WERI-Rb-1 (cell line): ENCODE results near the gene NDUFS4.
"Not testable (repeated sequence)": the region's sequence is repeated elsewhere in the genome, so short reads cannot be mapped to it uniquely, and the experiment has no call there.

Source experiments
- DNase-seq: peaks from one replicate; pipeline ENCODE4 v3.0.0-alpha.2; 2020
- H3K27ac ChIP-seq: fragments of 250-450 bp; sonication (Bioruptor Pico); 2 replicates; pipeline ENCODE4 v1.5.1; 2020; ENCODE audit warnings: mild to moderate bottlenecking, moderate library complexity
- H3K27me3 ChIP-seq: fragments of 250-450 bp; sonication (Bioruptor Pico); 2 replicates; pipeline ENCODE4 v1.5.1; 2021; ENCODE audit warnings: mild to moderate bottlenecking, low read depth, moderate library complexity; ENCODE audit not compliant: insufficient read depth, severe bottlenecking
- H3K36me3 ChIP-seq: fragments of 250-450 bp; sonication (Bioruptor Pico); 2 replicates; pipeline ENCODE4 v1.5.1; 2020; ENCODE audit warnings: mild to moderate bottlenecking, moderate library complexity
- H3K4me3 ChIP-seq: 2 replicates; pipeline ENCODE4 v1.5.1; 2011; ENCODE audit warnings: low read depth, mild to moderate bottlenecking, control low read depth, low read length
- H3K9me3 ChIP-seq: fragments of 250-450 bp; sonication (Bioruptor Pico); 2 replicates; pipeline ENCODE4 v1.5.1; 2021; ENCODE audit warnings: mild to moderate bottlenecking, moderate library complexity; ENCODE audit not compliant: severe bottlenecking
- TF ChIP-seq, protein P1 (sequence below): IDR thresholded peaks from 2 replicates; pipeline ENCODE4 v1.5.1; 2011; ENCODE audit warnings: low read depth, mild to moderate bottlenecking, control low read depth, inconsistent platforms, low read length

Gene NDUFS4

DNA sequence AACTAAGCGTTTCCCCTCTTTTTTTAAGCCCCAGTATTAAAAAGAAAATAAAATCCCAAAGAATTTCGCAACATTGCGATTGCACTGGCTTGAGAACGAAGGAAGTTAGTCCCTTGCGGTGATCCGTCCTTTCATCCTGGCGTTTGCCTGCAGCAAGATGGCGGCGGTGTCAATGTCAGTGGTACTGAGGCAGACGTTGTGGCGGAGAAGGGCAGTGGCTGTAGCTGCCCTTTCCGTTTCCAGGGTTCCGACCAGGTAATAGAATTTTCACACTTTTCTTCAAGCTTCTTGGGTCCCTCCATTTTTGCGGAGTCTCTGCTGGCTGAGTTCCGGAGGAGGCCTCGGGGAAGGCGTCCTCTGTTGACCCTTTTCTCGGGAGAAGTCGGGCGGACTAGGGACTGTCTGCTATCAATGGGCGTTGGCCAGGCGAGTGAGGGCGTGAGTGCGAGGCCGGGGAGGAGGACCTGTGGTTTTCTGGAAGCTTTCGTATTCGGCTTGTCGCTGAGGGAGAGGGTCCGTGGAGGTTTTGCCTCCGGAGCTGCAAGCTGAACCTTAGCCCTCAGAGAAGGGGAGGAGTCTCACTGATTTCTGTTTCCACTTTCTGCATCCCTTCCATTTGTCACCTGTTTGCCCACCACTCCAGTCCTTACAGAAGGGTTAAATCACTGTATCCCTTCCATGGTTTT, at the start of gene NDUFS4:
TSS of gene NDUFS4 (plus strand) at position 134 of the 686 bp plus-strand sequence. CDS start at position 158, 24 bp downstream.
- H3K36me3 ChIP-seq: 0 out of 2 replicates have a peak, but pooled peaks cover 3% of the 10 kb centered on the region
- peak within 1 kb of the TSS; percentile 100 for H3K4me3 ChIP-seq
- no peaks in the 10 kb centered on the region for H3K27me3 ChIP-seq
- peak; percentile 90 for DNase-seq
- peak within 1 kb of the TSS; percentile 92 for H3K27ac ChIP-seq
- peaks cover 7% of the 10 kb centered on the region for H3K9me3 ChIP-seq
- TF ChIP-seq, protein P1, sequence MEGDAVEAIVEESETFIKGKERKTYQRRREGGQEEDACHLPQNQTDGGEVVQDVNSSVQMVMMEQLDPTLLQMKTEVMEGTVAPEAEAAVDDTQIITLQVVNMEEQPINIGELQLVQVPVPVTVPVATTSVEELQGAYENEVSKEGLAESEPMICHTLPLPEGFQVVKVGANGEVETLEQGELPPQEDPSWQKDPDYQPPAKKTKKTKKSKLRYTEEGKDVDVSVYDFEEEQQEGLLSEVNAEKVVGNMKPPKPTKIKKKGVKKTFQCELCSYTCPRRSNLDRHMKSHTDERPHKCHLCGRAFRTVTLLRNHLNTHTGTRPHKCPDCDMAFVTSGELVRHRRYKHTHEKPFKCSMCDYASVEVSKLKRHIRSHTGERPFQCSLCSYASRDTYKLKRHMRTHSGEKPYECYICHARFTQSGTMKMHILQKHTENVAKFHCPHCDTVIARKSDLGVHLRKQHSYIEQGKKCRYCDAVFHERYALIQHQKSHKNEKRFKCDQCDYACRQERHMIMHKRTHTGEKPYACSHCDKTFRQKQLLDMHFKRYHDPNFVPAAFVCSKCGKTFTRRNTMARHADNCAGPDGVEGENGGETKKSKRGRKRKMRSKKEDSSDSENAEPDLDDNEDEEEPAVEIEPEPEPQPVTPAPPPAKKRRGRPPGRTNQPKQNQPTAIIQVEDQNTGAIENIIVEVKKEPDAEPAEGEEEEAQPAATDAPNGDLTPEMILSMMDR: no peak

DNA sequence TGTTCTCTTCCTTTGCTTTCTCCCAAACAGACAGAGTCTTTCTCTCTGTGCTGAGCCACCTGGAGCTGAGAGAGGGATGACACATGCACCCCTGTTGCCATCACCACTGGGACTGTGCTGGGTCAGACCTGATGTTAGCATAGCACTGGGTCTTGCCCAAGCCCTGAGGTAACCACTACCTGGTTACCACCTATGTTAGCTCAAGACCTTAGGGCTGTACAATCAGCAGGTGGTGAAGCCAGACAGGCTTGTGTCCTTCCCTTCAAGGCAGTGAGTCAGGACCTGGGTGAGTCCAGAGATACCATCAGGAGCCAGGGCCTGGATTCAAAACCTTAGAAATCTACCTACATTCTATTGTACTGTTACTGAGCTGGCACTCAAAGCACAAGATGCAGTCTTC, 47.9 kb upstream of the NDUFS4 start:
- Histone ChIP-seq H3K27me3 (no peaks in the 10 kb centered on the region), H3K36me3 (no peaks in the 10 kb centered on the region), H3K4me3 (no peak overlapping the region), H3K27ac (no peak overlapping the region), H3K9me3 (peaks cover 6% of the 10 kb centered on the region)
- no peak for DNase-seq
- TF ChIP-seq, protein P1: no peak

DNA sequence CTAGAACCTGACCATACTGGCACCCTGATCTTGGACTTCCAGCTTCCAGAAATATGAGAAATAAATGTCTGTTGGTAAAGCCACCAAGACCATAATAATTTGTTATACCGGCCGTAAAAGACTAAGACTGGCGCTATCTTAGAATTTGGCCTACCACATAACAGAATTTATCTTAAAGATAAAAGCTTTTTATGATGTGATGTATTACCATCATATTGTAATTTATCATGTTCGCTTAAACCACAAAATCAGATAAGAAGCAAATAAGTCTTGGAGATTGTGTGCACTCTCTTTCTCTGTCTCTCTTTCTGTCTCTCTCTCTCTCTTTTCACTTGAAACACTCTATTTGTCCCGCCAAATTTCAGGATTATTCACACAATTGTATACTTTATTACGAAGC, 44.5 kb upstream of the NDUFS4 start:
- no peak for DNase-seq
- Histone ChIP-seq H3K4me3 (no peak overlapping the region), H3K9me3 (no peaks in the 10 kb centered on the region), H3K27ac (no peak overlapping the region), H3K27me3 (no peaks in the 10 kb centered on the region), H3K36me3 (no peaks in the 10 kb centered on the region)
- TF ChIP-seq, protein P1: no peak

DNA sequence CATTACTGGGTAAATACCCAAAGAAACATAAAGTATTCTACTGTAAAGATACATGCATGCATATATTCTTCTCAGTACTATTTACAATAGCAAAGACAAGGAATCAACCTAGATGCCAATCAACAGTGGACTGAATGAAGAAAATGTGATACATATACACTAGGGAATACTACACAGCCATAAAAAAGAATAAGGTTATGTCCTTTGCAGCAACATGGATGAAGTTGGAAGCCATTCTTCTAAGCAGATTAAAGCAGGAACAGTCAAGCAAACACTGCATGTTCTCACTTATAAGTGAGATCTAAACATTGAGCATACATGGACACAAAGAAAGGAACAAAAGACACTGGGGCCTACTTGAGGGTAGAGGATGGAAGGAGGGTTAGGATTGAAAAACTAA, 39.6 kb upstream of the NDUFS4 start:
- no peak for DNase-seq
- Histone ChIP-seq H3K36me3 (no peaks in the 10 kb centered on the region), H3K9me3 (peaks cover 3% of the 10 kb centered on the region), H3K27ac (no peak overlapping the region), H3K27me3 (no peaks in the 10 kb centered on the region), H3K4me3 (no peak overlapping the region)
- TF ChIP-seq, protein P1: no peak

DNA sequence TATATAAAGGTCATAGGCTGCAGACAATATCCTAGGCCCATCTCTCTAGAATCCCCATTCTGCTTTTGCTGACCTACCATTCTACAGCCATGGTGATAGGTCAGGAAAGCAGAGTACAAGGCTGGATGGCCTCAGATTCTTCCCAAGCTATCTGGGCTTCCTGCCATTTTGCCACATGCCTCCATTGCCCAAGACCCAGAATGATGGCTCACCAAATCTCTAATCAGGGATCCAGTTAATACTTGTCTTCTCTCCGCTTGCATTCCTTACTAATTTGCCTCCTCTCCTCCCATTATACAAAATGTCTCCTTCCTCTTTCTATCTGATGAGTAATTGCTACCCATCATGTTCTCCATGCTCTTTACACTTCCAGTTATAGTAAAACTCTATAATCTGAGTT, 22.7 kb upstream of the NDUFS4 start:
- no peak overlapping the region for H3K27ac ChIP-seq
- H3K27me3 ChIP-seq: no peaks in the 10 kb centered on the region
- no peaks in the 10 kb centered on the region for H3K9me3 ChIP-seq
- H3K36me3 ChIP-seq: no peaks in the 10 kb centered on the region
- TF ChIP-seq, protein P1: no peak
- DNase-seq: no peak
- no peak overlapping the region for H3K4me3 ChIP-seq

DNA sequence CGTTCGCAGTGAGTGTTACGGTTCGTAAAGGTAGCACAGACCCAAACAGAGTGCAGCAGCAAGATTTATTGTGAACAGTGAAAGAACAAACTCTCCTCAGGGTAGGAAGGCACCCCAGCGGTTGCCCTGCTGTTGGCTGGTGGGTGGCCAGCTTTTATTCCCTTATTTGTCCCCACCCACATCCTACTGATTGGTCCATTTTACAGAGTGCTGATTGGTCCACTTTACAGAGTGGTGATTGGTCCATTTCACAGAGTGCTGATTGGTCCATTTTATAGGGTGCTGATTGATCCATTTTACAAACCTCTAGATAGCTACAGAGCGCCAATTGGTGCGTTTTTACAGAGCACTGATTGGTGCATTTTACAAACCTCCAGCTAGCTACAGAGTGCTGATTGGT, 19.7 kb upstream of the NDUFS4 start:
- not testable (repeated sequence) for DNase-seq, H3K9me3 ChIP-seq, H3K4me3 ChIP-seq, H3K27ac ChIP-seq, H3K27me3 ChIP-seq, H3K36me3 ChIP-seq
